Fibroblast of the aortic adventitia (primary cell): ENCODE results near the gene KIF1C. TPM values are rescaled to one million over a fixed set of nuclear protein-coding genes. Genes with fewer than 3 reads are reported as not detected.

Experiments used
- DNase-seq: peaks from one replicate; pipeline ENCODE4 v3.0.0-alpha.2; 2010; ENCODE audit warnings: low read depth
- H3K4me3 ChIP-seq: 2 replicates; pipeline ENCODE4 v1.5.1; 2011; ENCODE audit warnings: low read depth, mild to moderate bottlenecking, control low read depth, low read length, moderate library complexity
- CTCF ChIP-seq: IDR thresholded peaks from 2 replicates; pipeline ENCODE4 v1.5.1; 2011; ENCODE audit warnings: mild to moderate bottlenecking, low read length, control low read depth, inconsistent platforms; ENCODE audit not compliant: insufficient read depth
- total RNA-seq: library from RNA; depleted of rRNA; stranded (reverse); fragments of >200 nt; gene quantifications from 2 replicates; pipeline ENCODE4 v1.2.3, GENCODE V29; 2012; ENCODE audit warnings: low replicate concordance

Gene KIF1C
- total RNA-seq, 1 donor: 59.5 TPM

- DNase-seq: no peak
- TF ChIP-seq CTCF: no peak
- no peak overlapping the region for H3K4me3 ChIP-seq
These were observed 21.8 kb downstream of the KIF1C start for GRCh38 chr17:5019475-5019956.

- no peak for TF ChIP-seq CTCF
- no peak for DNase-seq
- H3K4me3 ChIP-seq: no peak overlapping the region
These were observed 22.8 kb downstream of the KIF1C start for GRCh38 chr17:5020502-5021023.

GRCh38 chr17:5022171-5022711, 24.5 kb downstream of the KIF1C start:
- TF ChIP-seq CTCF: no peak
- no peak overlapping the region for H3K4me3 ChIP-seq
- DNase-seq: no peak

GRCh38 chr17:5023588-5024147, 25.9 kb downstream of the KIF1C start:
- DNase-seq: no peak
- TF ChIP-seq CTCF: no peak
- no peak overlapping the region for H3K4me3 ChIP-seq

GRCh38 chr17:5024604-5025003, 26.9 kb downstream of the KIF1C start:
- DNase-seq: no peak
- H3K4me3 ChIP-seq: no peak overlapping the region
- no peak for TF ChIP-seq CTCF

GRCh38 chr17:5027299-5027698, 29.5 kb downstream of the KIF1C start:
- TF ChIP-seq CTCF: no peak
- no peak overlapping the region for H3K4me3 ChIP-seq
- DNase-seq: no peak
